Astrocyte of the cerebellum (primary cell): ENCODE data around the gene NCAPG.
A peak's percentile ranks its signal among the peaks of the same experiment; 100 is the strongest.

Source experiments
- DNase-seq: peaks from one replicate; pipeline ENCODE4 v3.0.0-alpha.2; 2011; ENCODE audit warnings: low read depth
- H3K4me3 ChIP-seq: 2 replicates; pipeline ENCODE4 v1.5.1; 2011; ENCODE audit warnings: mild to moderate bottlenecking, low read depth, low read length, moderate library complexity
- in situ Hi-C: cut with HindIII; loops from 2 replicates; pipeline ENCODE4 v1.10.0; 2017; ENCODE audit warnings: low sequenced_read_pairs
- TF ChIP-seq, protein P1 (sequence below): IDR thresholded peaks from 2 replicates; pipeline ENCODE4 v1.5.1; 2012; ENCODE audit warnings: low read length, low read depth, moderate library complexity, mild to moderate bottlenecking; ENCODE audit errors: missing control alignments

The NCAPG gene

DNA sequence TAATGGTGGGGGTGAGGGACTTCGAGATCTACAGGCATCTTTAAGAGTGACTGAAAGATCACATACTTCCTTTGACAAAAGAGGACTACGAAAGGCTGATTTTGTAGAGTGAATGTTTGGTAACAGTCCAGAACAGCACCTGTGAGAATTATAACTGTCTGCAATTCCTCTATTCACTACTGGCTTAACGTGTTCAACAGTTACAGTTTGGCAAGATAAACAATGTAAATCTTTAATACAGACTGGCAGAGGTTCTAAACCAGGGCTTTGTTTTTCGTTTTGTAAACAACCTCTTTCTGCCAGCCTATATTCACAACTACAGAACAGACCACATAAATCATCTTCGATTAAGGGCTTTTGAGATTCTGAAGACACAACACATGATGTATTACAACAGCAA is 66.9 kb downstream of the NCAPG start:
- no peak for DNase-seq
- in situ Hi-C loops, result no loop called here
- H3K4me3 ChIP-seq, result no peak overlapping the region
- TF ChIP-seq, protein P1, sequence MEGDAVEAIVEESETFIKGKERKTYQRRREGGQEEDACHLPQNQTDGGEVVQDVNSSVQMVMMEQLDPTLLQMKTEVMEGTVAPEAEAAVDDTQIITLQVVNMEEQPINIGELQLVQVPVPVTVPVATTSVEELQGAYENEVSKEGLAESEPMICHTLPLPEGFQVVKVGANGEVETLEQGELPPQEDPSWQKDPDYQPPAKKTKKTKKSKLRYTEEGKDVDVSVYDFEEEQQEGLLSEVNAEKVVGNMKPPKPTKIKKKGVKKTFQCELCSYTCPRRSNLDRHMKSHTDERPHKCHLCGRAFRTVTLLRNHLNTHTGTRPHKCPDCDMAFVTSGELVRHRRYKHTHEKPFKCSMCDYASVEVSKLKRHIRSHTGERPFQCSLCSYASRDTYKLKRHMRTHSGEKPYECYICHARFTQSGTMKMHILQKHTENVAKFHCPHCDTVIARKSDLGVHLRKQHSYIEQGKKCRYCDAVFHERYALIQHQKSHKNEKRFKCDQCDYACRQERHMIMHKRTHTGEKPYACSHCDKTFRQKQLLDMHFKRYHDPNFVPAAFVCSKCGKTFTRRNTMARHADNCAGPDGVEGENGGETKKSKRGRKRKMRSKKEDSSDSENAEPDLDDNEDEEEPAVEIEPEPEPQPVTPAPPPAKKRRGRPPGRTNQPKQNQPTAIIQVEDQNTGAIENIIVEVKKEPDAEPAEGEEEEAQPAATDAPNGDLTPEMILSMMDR, result no peak

- no peak overlapping the region for H3K4me3 ChIP-seq
- peak; percentile 1 for DNase-seq
- TF ChIP-seq, protein P1, result no peak
- in situ Hi-C loops, result no loop called here
Measured at GRCh38 chr4:17884063-17884462, 73.3 kb downstream of the NCAPG start.

GRCh38 chr4:17884511-17884910 is 73.7 kb downstream of the NCAPG start:
- H3K4me3 ChIP-seq, result no peak overlapping the region
- TF ChIP-seq, protein P1, result no peak
- in situ Hi-C loops, result no loop called here
- DNase-seq, result no peak

- in situ Hi-C loops, result no loop called here
Measured at GRCh38 chr4:17889692-17890091, 78.9 kb downstream of the NCAPG start.

DNA sequence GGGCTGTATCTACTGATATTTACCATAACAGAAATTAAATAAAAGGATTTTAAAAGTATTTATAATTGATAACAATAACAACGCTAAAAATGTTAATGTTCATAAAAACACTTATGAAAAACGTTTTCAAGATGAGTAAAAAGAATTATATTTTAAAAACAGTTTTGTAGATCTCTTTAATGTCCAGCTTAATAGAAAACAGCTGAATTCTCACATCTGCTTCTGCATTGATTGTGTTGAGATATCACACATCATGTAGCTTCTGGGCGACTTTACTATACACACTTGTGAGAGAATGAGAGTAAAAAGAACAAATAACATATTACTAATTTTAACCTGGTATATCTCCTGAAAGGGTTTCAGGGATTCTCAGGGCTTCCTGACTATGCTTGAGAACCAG is 83.6 kb downstream of the NCAPG start:
- no peak overlapping the region for H3K4me3 ChIP-seq
- DNase-seq, result no peak
- in situ Hi-C loops, result no loop called here
- TF ChIP-seq, protein P1, result no peak

More at GRCh38 chr4:17889692-17890091, 78.9 kb downstream of the NCAPG start:
- TF ChIP-seq, protein P1, result no peak
- no peak for DNase-seq
- H3K4me3 ChIP-seq, result no peak overlapping the region
